Esophagus muscularis mucosa (tissue), 4 donors: Measurements from ENCODE around the gene MMP12. TPM values are rescaled to one million over a fixed set of nuclear protein-coding genes. Genes with fewer than 3 reads are reported as not detected.

Experiments used
- DNase-seq: peaks from one replicate; pipeline ENCODE4 v3.0.0-alpha.2; 2017; ENCODE audit errors: extremely low spot score
- H3K27ac ChIP-seq, 4 donors: fragments of 200-600 bp; sonication (generic); replicated peaks in 1 of 4; 1 replicate in 3 of 4; 2 replicates in 1 of 4; pipeline ENCODE4 v1.5.1; 2016 to 2019; ENCODE audit warnings: mild to moderate bottlenecking in 1 of 4
- H3K27me3 ChIP-seq, 4 donors: fragments of 200-600 bp; sonication (generic); one replicate each; pipeline versions ENCODE4 v1.5.1 to v1.6.0; 2016 to 2019
- H3K36me3 ChIP-seq, 4 donors: fragments of 200-600 bp; sonication (generic); one replicate each; pipeline ENCODE4 v1.5.1; 2016 to 2019
- H3K4me1 ChIP-seq, 4 donors: fragments of 200-600 bp; sonication (generic); one replicate each; pipeline ENCODE4 v1.5.1; 2016 to 2019
- H3K4me3 ChIP-seq, 4 donors: fragments of 200-600 bp; sonication (generic); 1 replicate in 2 of 4; 2 replicates in 2 of 4; pipeline ENCODE4 v1.5.1; 2016 to 2019; ENCODE audit warnings: mild to moderate bottlenecking in 4 of 4, moderate library complexity in 1 of 4
- H3K9me3 ChIP-seq, 4 donors: fragments of 200-600 bp; sonication (generic); 1 replicate in 3 of 4; 2 replicates in 1 of 4; pipeline ENCODE4 v1.5.1; 2016 to 2019
- CTCF ChIP-seq, 3 experiments: fragments of 200-600 bp in 2 of 3; fragments of 450-650 bp in 1 of 3; sonication (generic) in 2 of 3; IDR thresholded peaks; one replicate each; pipeline ENCODE4 v1.5.1; 2017 to 2019; ENCODE audit warnings: antibody characterized with exemption in 3 of 3, mild to moderate bottlenecking in 2 of 3, moderate library complexity in 1 of 3
- EP300 ChIP-seq: sonication (generic); formaldehyde crosslinking; IDR thresholded peaks from one replicate; pipeline ENCODE4 v1.6.1; 2017; ENCODE audit warnings: antibody characterized with exemption
- POLR2A ChIP-seq: fragments of 450-650 bp; IDR thresholded peaks from one replicate; pipeline ENCODE4 v1.6.1; 2017; ENCODE audit warnings: antibody characterized with exemption, moderate library complexity, mild to moderate bottlenecking, low read depth
- POLR2AphosphoS5 ChIP-seq, 2 donors: sonication (generic); formaldehyde crosslinking; IDR thresholded peaks; one replicate each; pipeline ENCODE4 v1.6.1; 2017; ENCODE audit warnings: antibody characterized with exemption in 2 of 2
- WGBS: methylation state at CpG from one replicate; pipeline ENCODE4 v1.1.5; 2018; 5-methylcytosine and 5-hydroxymethylcytosine counted together
- intact Hi-C: fragments of 100-400 bp; cut with DNase I; formaldehyde crosslinking; loops from one replicate; pipeline ENCODE4 v1.15.1; 2023
- total RNA-seq, 4 donors: library from RNA; depleted of rRNA; stranded (reverse); fragments of >200 nt; gene quantifications; one replicate each; pipeline versions ENCODE4 v1.1.0 to v1.2.1, GENCODE V29; 2016

The MMP12 gene
- total RNA-seq, 4 donors from 2014 or later = not detected

GRCh38 chr11:102843489-102843888 lies 31.3 kb downstream of the MMP12 start, which contains the start of gene MMP3:
Gene MMP3 (minus strand): TSS chr11:102843609. CDS start chr11:102843546, 63 bp downstream.
- 70% methylated on average over 4 of the region's 4 CpGs for WGBS
- DNase-seq = no peak
- Histone ChIP-seq H3K4me1 (no peaks in the 10 kb centered on the region), H3K27me3 (no peaks in the 10 kb centered on the region), H3K36me3 (no peaks in the 10 kb centered on the region), H3K9me3 (no peaks in the 10 kb centered on the region), H3K27ac (no peak within 1 kb of the TSS), H3K4me3 (no peak within 1 kb of the TSS)
- intact Hi-C loops = no loop called here
- TF ChIP-seq POLR2AphosphoS5 (IDR thresholded peaks at IDR 0.05) = no peak
- TF ChIP-seq CTCF (IDR thresholded peaks at IDR 0.05) = no peak
- no peak for TF ChIP-seq POLR2A
- TF ChIP-seq EP300 = no peak

GRCh38 chr11:102842930-102843329 lies 31.9 kb downstream of the MMP12 start:
- 50% methylated on average over 1 of the region's 1 CpG for WGBS
- DNase-seq = no peak
- Histone ChIP-seq H3K27me3 (no peaks in the 10 kb centered on the region), H3K9me3 (no peaks in the 10 kb centered on the region), H3K4me3 (no peak overlapping the region), H3K4me1 (no peaks in the 10 kb centered on the region), H3K36me3 (no peaks in the 10 kb centered on the region), H3K27ac (no peak overlapping the region)
- intact Hi-C loops = no loop called here
- TF ChIP-seq CTCF (IDR thresholded peaks at IDR 0.05) = no peak
- no peak for TF ChIP-seq POLR2AphosphoS5 (IDR thresholded peaks at IDR 0.05)
- TF ChIP-seq POLR2A = no peak
- TF ChIP-seq EP300 = no peak

GRCh38 chr11:102840018-102840417 lies 34.8 kb downstream of the MMP12 start:
- Histone ChIP-seq H3K4me3 (no peak overlapping the region), H3K9me3 (no peaks in the 10 kb centered on the region), H3K27ac (no peak overlapping the region), H3K27me3 (no peaks in the 10 kb centered on the region), H3K36me3 (no peaks in the 10 kb centered on the region), H3K4me1 (no peaks in the 10 kb centered on the region)
- TF ChIP-seq EP300 (no peak), POLR2AphosphoS5 (IDR thresholded peaks at IDR 0.05) (no peak), CTCF (IDR thresholded peaks at IDR 0.05) (no peak), POLR2A (no peak)
- WGBS = 63% methylated on average over 5 of the region's 5 CpGs
- intact Hi-C loops = no loop called here
- DNase-seq = no peak

- Histone ChIP-seq H3K27me3 (no peaks in the 10 kb centered on the region), H3K9me3 (no peaks in the 10 kb centered on the region), H3K27ac (no peak overlapping the region), H3K36me3 (no peaks in the 10 kb centered on the region), H3K4me1 (no peaks in the 10 kb centered on the region), H3K4me3 (no peak overlapping the region)
- 67% methylated on average over 2 of the region's 2 CpGs for WGBS
- TF ChIP-seq POLR2A (no peak), CTCF (IDR thresholded peaks at IDR 0.05) (no peak), POLR2AphosphoS5 (IDR thresholded peaks at IDR 0.05) (no peak), EP300 (no peak)
- no peak for DNase-seq
- intact Hi-C loops = loop anchor here (10.0 kb wide), 1 partner anchor 97 kb away; no protein-coding TSS in a partner anchor
These were observed 37.1 kb downstream of the MMP12 start for GRCh38 chr11:102837646-102838045.

GRCh38 chr11:102837156-102837555 lies 37.6 kb downstream of the MMP12 start:
- Histone ChIP-seq H3K36me3 (no peaks in the 10 kb centered on the region), H3K4me3 (no peak overlapping the region), H3K9me3 (no peaks in the 10 kb centered on the region), H3K27ac (no peak overlapping the region), H3K27me3 (no peaks in the 10 kb centered on the region), H3K4me1 (no peaks in the 10 kb centered on the region)
- no peak for DNase-seq
- WGBS = 91% methylated on average over 2 of the region's 2 CpGs
- TF ChIP-seq POLR2A (no peak), CTCF (IDR thresholded peaks at IDR 0.05) (no peak), EP300 (no peak), POLR2AphosphoS5 (IDR thresholded peaks at IDR 0.05) (no peak)
- intact Hi-C loops = loop anchor here (10.0 kb wide), 1 partner anchor 98 kb away; no protein-coding TSS in a partner anchor
